NCI-H146 treated with DMSO at 0.1 percent for 48 hours (cell line): ENCODE data around the gene PDSS2.

Experiments used
- DNase-seq: peaks from one replicate; lab custom pipeline; 2025; ENCODE audit not compliant: unreplicated experiment; lab: John Stamatoyannopoulos, UW

PDSS2 gene

DNA sequence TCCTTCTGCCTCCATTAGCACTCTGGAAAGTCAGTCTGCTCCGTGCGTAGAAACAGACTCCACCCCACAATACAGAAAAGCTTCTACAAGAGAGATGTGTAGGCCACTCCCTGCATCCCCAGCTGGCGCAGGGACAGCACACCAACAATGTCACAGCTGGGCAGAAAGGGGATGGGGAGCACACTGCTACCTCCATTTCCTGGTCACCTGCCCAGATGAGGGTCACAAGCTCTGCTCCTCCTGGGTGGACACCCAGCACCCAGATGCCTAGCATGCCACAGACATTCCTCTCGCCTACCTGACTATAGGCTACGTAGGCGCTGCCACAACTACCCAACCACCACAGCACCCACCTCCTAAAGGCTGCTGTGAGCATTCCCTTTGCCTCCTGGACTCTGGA lies 356.3 kb downstream of the PDSS2 start:
- DNase-seq = no peak
